HepG2 (cell line): Measurements from ENCODE around the gene THADA. TPM values are rescaled to one million over a fixed set of nuclear protein-coding genes. Genes with fewer than 3 reads are reported as not detected.

Experiments
- ATAC-seq: fragments of 200-7000 bp; cut with Tn5 transposase; 3 replicates; pipeline ENCODE4 v1.9.1; 2020; ENCODE audit warnings: mild to moderate bottlenecking, moderate library complexity
- BruUV-seq: library from RNA; stranded (reverse); fragments of 400-500 nt; replicated peaks from 2 replicates; lab custom pipeline; 2021; lab: Mats Ljungman, UMichigan
- CTCF ChIA-PET: fragments of 300-600 bp; formaldehyde crosslinking; extraction: SDS; loops from one replicate; lab custom pipeline; 2021; ENCODE audit warnings: low total read pairs, inconsistent platforms, low intra/inter-chr PET ratio; lab: Yijun Ruan, JAX
- POLR2A ChIA-PET: fragments of 350-600 bp; sonication (Branson Sonifier 250); formaldehyde crosslinking; loops from one replicate; lab custom pipeline; 2020; ENCODE audit warnings: antibody characterized with exemption, inconsistent platforms; lab: Yijun Ruan, JAX
- DNase-seq: peaks from one replicate; pipeline ENCODE4 v3.0.0-alpha.2; 2015; ENCODE audit warnings: low spot score
- FAIRE-seq: peaks from 3 replicates; lab custom pipeline; 2011; peaks lifted over from hg19 to GRCh38; lab: Jason Lieb, UNC
- H2AFZ ChIP-seq: one replicate; pipeline ENCODE4 v1.6.1; 2011; ENCODE audit warnings: low read length, inconsistent platforms
- H3K27ac ChIP-seq: fragments of 300-600 bp; 3 replicates; pipeline ENCODE4 v1.8.0; 2011; ENCODE audit warnings: mixed run types, mild to moderate bottlenecking, mixed read lengths, low read length, inconsistent platforms; ENCODE audit not compliant: insufficient read depth; ENCODE audit errors: extremely low read length
- H3K27me3 ChIP-seq, 2 experiments: fragments of 200-600 bp in 1 of 2; 2 replicates in 1 of 2; 3 replicates in 1 of 2; pipeline versions ENCODE4 v1.6.0 to v1.8.0; 2011; ENCODE audit warnings: low read length in 2 of 2, mild to moderate bottlenecking in 2 of 2, moderate library complexity in 2 of 2, inconsistent platforms in 1 of 2; ENCODE audit not compliant: insufficient read depth in 2 of 2, control insufficient read depth in 1 of 2
- H3K36me3 ChIP-seq, 2 experiments: fragments of 200-600 bp in 1 of 2; replicated peaks in 1 of 2; 2 replicates in 1 of 2; 3 replicates in 1 of 2; pipeline versions ENCODE4 v1.5.1 to v1.8.0; 2011; ENCODE audit warnings: low read length in 2 of 2, inconsistent platforms in 1 of 2; ENCODE audit not compliant: insufficient read depth in 2 of 2, control insufficient read depth in 1 of 2
- H3K4me1 ChIP-seq: 2 replicates; pipeline ENCODE4 v1.5.1; 2012; ENCODE audit warnings: low read length, inconsistent platforms; ENCODE audit not compliant: insufficient read depth
- H3K4me2 ChIP-seq: 2 replicates; pipeline ENCODE4 v1.6.0; 2011; ENCODE audit warnings: low read depth, low read length, inconsistent platforms
- H3K4me3 ChIP-seq, 3 experiments: fragments of 200-600 bp in 1 of 3; sonication (generic), shearing (Covaris generic) in 1 of 3; replicated peaks in 1 of 3; 2 replicates each; pipeline ENCODE4 v1.5.1; 2011 to 2016; ENCODE audit warnings: low read length in 3 of 3, inconsistent platforms in 2 of 3, low read depth in 2 of 3, mild to moderate bottlenecking in 2 of 3, control low read depth in 1 of 3, mixed read lengths in 1 of 3; ENCODE audit not compliant: insufficient read depth in 1 of 3
- H3K79me2 ChIP-seq: one replicate; pipeline ENCODE4 v1.6.1; 2011; ENCODE audit warnings: low read length, inconsistent platforms; ENCODE audit not compliant: insufficient read depth
- H3K9ac ChIP-seq: 2 replicates; pipeline ENCODE4 v1.6.0; 2011; ENCODE audit warnings: mild to moderate bottlenecking, low read depth, low read length, inconsistent platforms; ENCODE audit not compliant: insufficient read depth
- H3K9me3 ChIP-seq: 2 replicates; pipeline ENCODE4 v1.5.1; 2012; ENCODE audit warnings: mild to moderate bottlenecking, low read length
- H4K20me1 ChIP-seq: 2 replicates; pipeline ENCODE4 v1.6.0; 2011; ENCODE audit warnings: inconsistent platforms, mild to moderate bottlenecking, low read length, moderate library complexity; ENCODE audit not compliant: insufficient read depth
- ATRX ChIP-seq: sonication (generic); formaldehyde crosslinking; IDR thresholded peaks from 2 replicates; pipeline ENCODE4 v1.4.0; 2020; ENCODE audit warnings: missing genetic modification reagents, borderline replicate concordance
- ERF ChIP-seq: IDR thresholded peaks from 2 replicates; pipeline ENCODE4 v1.6.1; 2018; ENCODE audit warnings: missing biosample characterization, missing genetic modification reagents
- NCOA5 ChIP-seq: sonication (generic); formaldehyde crosslinking; IDR thresholded peaks from 2 replicates; pipeline ENCODE4 v1.4.0; 2020; ENCODE audit warnings: missing genetic modification reagents
- TBP ChIP-seq: sonication (generic); formaldehyde crosslinking; IDR thresholded peaks from 2 replicates; pipeline ENCODE4 v1.5.0; 2020; ENCODE audit warnings: missing genetic modification reagents
- ZFP62 ChIP-seq: sonication (generic); formaldehyde crosslinking; IDR thresholded peaks from 2 replicates; pipeline ENCODE4 v1.4.0; 2020; ENCODE audit warnings: missing genetic modification reagents
- WGBS: methylation state at CpG from one replicate; pipeline ENCODE4 v1.1.6; 2017; ENCODE audit warnings: low lambda C conversion rate; 5-methylcytosine and 5-hydroxymethylcytosine counted together
- in situ Hi-C: cut with HindIII; loops from 2 replicates; pipeline ENCODE4 v1.10.0; 2017; ENCODE audit warnings: low pct_unique_long_range_greater_than_20kb; ENCODE audit not compliant: extremely low pct_ligation_motif_present
- intact Hi-C: fragments of 100-400 bp; cut with micrococcal nuclease; formaldehyde crosslinking; loops from one replicate; pipeline ENCODE4 v1.10.0; 2022; ENCODE audit not compliant: unreplicated experiment
- polyA plus RNA-seq, 8 experiments: library from polyadenylated mRNA; depleted of rRNA in 3 of 8; stranded (reverse) in 7 of 8; unstranded in 1 of 8; fragments of >200 nt; fragmentation: Illumina TruSeq in 4 of 8; extraction: Trizol in 4 of 8; gene quantifications; 2 replicates each; pipeline versions ENCODE4 v1.2.1 to v1.2.3, GENCODE V29; 2011 to 2016; ENCODE audit warnings: low read depth in 4 of 8, missing spikeins in 1 of 8, mixed read lengths in 1 of 8; ENCODE audit not compliant: insufficient read depth in 1 of 8
- total RNA-seq, 5 experiments: library from RNA; depleted of rRNA; stranded (reverse); fragments of >200 nt; fragmentation: Illumina TruSeq; extraction: Trizol; gene quantifications; 2 replicates each; pipeline ENCODE4 v1.2.3, GENCODE V29; 2016; ENCODE audit warnings: low read depth in 1 of 5
- TF ChIP-seq, protein P1 (sequence below): IDR thresholded peaks from 2 replicates; pipeline ENCODE4 v1.6.1; 2016; ENCODE audit warnings: missing genetic modification reagents, missing compliant biosample characterization

Gene THADA
- total and polyA plus RNA-seq, 2 of the 13 experiments (the other 11 are each of a cell fraction or from before 2014, with no cell fraction given), result 12.7 to 21.7 TPM

DNA sequence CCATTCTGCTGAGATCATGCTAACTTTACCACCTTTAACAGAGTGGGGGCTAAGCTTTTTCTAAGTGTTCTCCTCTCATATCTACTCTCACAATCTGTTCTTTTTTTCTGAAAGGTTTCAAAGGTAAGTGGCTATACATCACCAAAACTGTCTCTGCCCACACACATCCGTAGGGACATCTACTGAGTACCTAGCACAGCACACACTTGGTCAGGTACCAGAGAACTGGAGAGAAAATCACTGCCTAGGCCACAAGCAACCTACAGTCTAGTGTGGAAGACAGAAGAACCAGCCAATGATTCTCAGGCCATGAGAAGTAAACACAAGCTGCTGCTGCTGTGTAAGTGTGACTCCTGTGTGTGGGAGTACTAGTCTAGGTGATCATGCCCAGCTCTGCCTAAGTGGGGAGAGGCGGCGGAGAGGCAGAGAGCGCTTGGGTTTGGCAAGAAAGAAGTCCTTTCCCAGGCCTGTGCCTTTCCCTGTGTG lies 193.3 kb downstream of the THADA start:
- intact Hi-C loops, result no loop called here
- H3K36me3 ChIP-seq, result peaks cover 0 to 4% of the 10 kb centered on the region in 2 experiments; a peak in 1 of 5 replicates
- H3K27ac ChIP-seq, result no peak overlapping the region
- POLR2A ChIA-PET, result no interaction called here
- FAIRE-seq (no peak), DNase-seq (no peak), ATAC-seq (no peak)
- no peaks in the 10 kb centered on the region for H4K20me1 ChIP-seq
- in situ Hi-C loops, result no loop called here
- BruUV-seq, result no TSS peak
- CTCF ChIA-PET, result no interaction called here
- no peaks in the 10 kb centered on the region for H3K79me2 ChIP-seq
- no peak overlapping the region for H3K9ac ChIP-seq
- TF ChIP-seq NCOA5 (CRISPR knock-in tag) (no peak), ERF (no peak)
- H3K4me1 ChIP-seq, result peaks cover 50% of the 10 kb centered on the region
- no peak overlapping the region for H2AFZ ChIP-seq
- no peak overlapping the region for H3K4me2 ChIP-seq
- H3K27me3 ChIP-seq, result no peaks in the 10 kb centered on the region
- no peaks in the 10 kb centered on the region for H3K9me3 ChIP-seq
- H3K4me3 ChIP-seq, result no peak overlapping the region
- WGBS, result 98% methylated on average over 4 of the region's 4 CpGs

DNA sequence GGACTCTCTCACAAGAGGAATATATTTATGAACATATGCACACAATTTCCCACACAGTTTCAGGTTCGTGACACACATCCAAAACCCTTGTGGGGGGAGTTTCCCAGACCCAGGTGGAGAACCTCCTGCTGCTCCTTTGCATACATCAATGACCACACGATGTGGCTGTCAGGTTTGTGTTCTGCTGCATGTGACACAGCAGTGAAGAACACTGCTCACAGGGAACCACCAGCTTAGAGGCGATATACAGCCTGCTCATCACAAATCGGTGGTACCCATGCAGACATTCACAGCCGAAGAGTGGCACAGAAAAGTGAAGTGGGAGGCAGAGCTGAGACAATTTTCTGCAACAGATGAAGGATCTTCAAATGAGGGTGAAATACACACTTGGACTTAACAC lies 193.8 kb downstream of the THADA start:
- H3K4me1 ChIP-seq, result peaks cover 46% of the 10 kb centered on the region
- CTCF ChIA-PET, result no interaction called here
- TF ChIP-seq TBP (CRISPR knock-in tag) (no peak), ZFP62 (CRISPR knock-in tag) (no peak), ATRX (CRISPR knock-in tag) (no peak)
- TF ChIP-seq, protein P1, sequence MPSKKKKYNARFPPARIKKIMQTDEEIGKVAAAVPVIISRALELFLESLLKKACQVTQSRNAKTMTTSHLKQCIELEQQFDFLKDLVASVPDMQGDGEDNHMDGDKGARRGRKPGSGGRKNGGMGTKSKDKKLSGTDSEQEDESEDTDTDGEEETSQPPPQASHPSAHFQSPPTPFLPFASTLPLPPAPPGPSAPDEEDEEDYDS (CRISPR knock-in tag), result no peak
- TF ChIP-seq, all 625 proteins: peak for 0

More for the DNA sequence above, 193.8 kb downstream of the THADA start:
- in situ Hi-C loops (no loop called here), intact Hi-C loops (no loop called here)
- 93% methylated on average over 5 of the region's 5 CpGs for WGBS
- H3K27me3 ChIP-seq, result no peaks in the 10 kb centered on the region
- H3K9ac ChIP-seq, result no peak overlapping the region
- H2AFZ ChIP-seq, result no peak overlapping the region
- ATAC-seq, result no peak
- no TSS peak for BruUV-seq
- no peak for DNase-seq
- no peak for FAIRE-seq
- no peaks in the 10 kb centered on the region for H4K20me1 ChIP-seq
- H3K79me2 ChIP-seq, result no peaks in the 10 kb centered on the region
- H3K36me3 ChIP-seq, result peaks cover 0 to 5% of the 10 kb centered on the region in 2 experiments; a peak in 2 of 5 replicates
- H3K4me2 ChIP-seq, result no peak overlapping the region
- H3K4me3 ChIP-seq, result no peak overlapping the region
- H3K9me3 ChIP-seq, result no peaks in the 10 kb centered on the region
- H3K27ac ChIP-seq, result no peak overlapping the region
- POLR2A ChIA-PET, result interaction anchor here (1.2 kb wide), 1 partner anchor 12 kb away, joined by 3 read pairs; no protein-coding TSS in a partner anchor
